B cell (primary cell): ENCODE measurements around the gene MACO1. TPM values are rescaled to one million over a fixed set of nuclear protein-coding genes. Genes with fewer than 3 reads are reported as not detected.
"Not testable (repeated sequence)": the region's sequence is repeated elsewhere in the genome, so short reads cannot be mapped to it uniquely, and the experiment has no call there.

Experiments
- ATAC-seq: fragments of 200-7000 bp; cut with Tn5 transposase; one replicate; pipeline ENCODE4 v1.10.0; 2021; ENCODE audit warnings: low read depth, mild to moderate bottlenecking, moderate number of reproducible peaks, moderate library complexity
- CTCF ChIA-PET: fragments of 350-600 bp; sonication (Branson Sonifier 250); formaldehyde crosslinking; loops from one replicate; lab custom pipeline; 2021; ENCODE audit warnings: antibody characterized with exemption, inconsistent platforms; lab: Charles Lee
- POLR2A ChIA-PET: fragments of 350-600 bp; sonication (Branson Sonifier 250); formaldehyde crosslinking; loops from one replicate; lab custom pipeline; 2021; ENCODE audit warnings: antibody characterized with exemption; lab: Charles Lee
- DNase-seq: peaks from one replicate; pipeline ENCODE4 v3.0.0; 2013
- H2AFZ ChIP-seq: 2 replicates; pipeline ENCODE4 v1.6.1; 2012; ENCODE audit warnings: mild to moderate bottlenecking, low read depth, low read length; ENCODE audit not compliant: insufficient read depth, poor library complexity, severe bottlenecking
- H3K27ac ChIP-seq, 2 donors: 1 replicate in 1 of 2; 2 replicates in 1 of 2; pipeline ENCODE4 v1.5.1; 2012 to 2013; ENCODE audit warnings: low read length in 2 of 2, mild to moderate bottlenecking in 2 of 2, moderate library complexity in 1 of 2
- H3K27me3 ChIP-seq, 4 experiments: fragments of 200-600 bp in 1 of 4; sonication (generic) in 1 of 4; replicated peaks in 1 of 4; 1 replicate in 2 of 4; 2 replicates in 2 of 4; pipeline versions ENCODE4 v1.6.1 to v1.7.0; 2013 to 2016; ENCODE audit warnings: low read length in 3 of 4, mild to moderate bottlenecking in 2 of 4, mixed read lengths in 1 of 4, moderate library complexity in 1 of 4; ENCODE audit not compliant: insufficient read depth in 4 of 4, control insufficient read depth in 3 of 4; ENCODE audit errors: control extremely low read depth in 1 of 4
- H3K36me3 ChIP-seq, 2 experiments: replicated peaks in 1 of 2; 1 replicate in 1 of 2; 2 replicates in 1 of 2; pipeline versions ENCODE4 v1.6.1 to v1.7.1; 2013; ENCODE audit warnings: low read length in 1 of 2; ENCODE audit not compliant: insufficient read depth in 2 of 2, control insufficient read depth in 1 of 2; ENCODE audit errors: control extremely low read depth in 1 of 2, extremely low read depth in 1 of 2
- H3K4me1 ChIP-seq, 2 donors: fragments of 200-600 bp in 1 of 2; sonication (generic) in 1 of 2; 1 replicate in 1 of 2; 2 replicates in 1 of 2; pipeline versions ENCODE4 v1.5.1 to v1.6.1; 2013 to 2017; ENCODE audit warnings: low read length in 2 of 2; ENCODE audit not compliant: control insufficient read depth in 2 of 2, insufficient read depth in 2 of 2
- H3K4me2 ChIP-seq: replicated peaks from 2 replicates; pipeline ENCODE3; 2012; ENCODE audit warnings: mild to moderate bottlenecking, low read depth, low read length; ENCODE audit not compliant: poor library complexity, severe bottlenecking
- H3K4me3 ChIP-seq, 5 experiments: fragments of 200-600 bp in 1 of 5; sonication (generic) in 1 of 5; 1 replicate in 3 of 5; 2 replicates in 2 of 5; pipeline versions ENCODE4 v1.5.1 to v1.7.0; 2011 to 2016; ENCODE audit warnings: low read length in 4 of 5, mild to moderate bottlenecking in 4 of 5, low read depth in 2 of 5, control low read depth in 1 of 5, moderate library complexity in 1 of 5; ENCODE audit not compliant: insufficient read depth in 1 of 5; ENCODE audit errors: control extremely low read depth in 1 of 5, extremely low read depth in 1 of 5
- H3K79me2 ChIP-seq: fragments of 200-600 bp; sonication (generic); one replicate; pipeline ENCODE4 v1.6.0; 2016; ENCODE audit warnings: low read length; ENCODE audit not compliant: control insufficient read depth, insufficient read depth
- H3K9ac ChIP-seq: fragments of 200-600 bp; sonication (generic); 2 replicates; pipeline ENCODE4 v1.6.1; 2017; ENCODE audit warnings: mild to moderate bottlenecking, low read length, moderate library complexity
- H3K9me3 ChIP-seq, 3 donors: one replicate each; pipeline versions ENCODE4 v1.6.1 to v1.7.1; 2013; ENCODE audit warnings: low read length in 2 of 3; ENCODE audit not compliant: control insufficient read depth in 2 of 3, insufficient read depth in 1 of 3; ENCODE audit errors: control extremely low read depth in 1 of 3
- H4K20me1 ChIP-seq: 2 replicates; pipeline ENCODE4 v1.6.0; 2012; ENCODE audit warnings: mild to moderate bottlenecking, low read length; ENCODE audit not compliant: insufficient read depth, control insufficient read depth, poor library complexity, severe bottlenecking
- H3K27ac Mint-ChIP-seq: one replicate; pipeline ENCODE4 v1.8.0; 2021; ENCODE audit warnings: mixed read lengths
- H3K27me3 Mint-ChIP-seq: one replicate; pipeline ENCODE4 v1.8.0; 2021; ENCODE audit warnings: mixed read lengths
- H3K4me1 Mint-ChIP-seq: one replicate; pipeline ENCODE4 v1.8.0; 2021; ENCODE audit warnings: mixed read lengths
- H3K4me3 Mint-ChIP-seq: one replicate; pipeline ENCODE4 v1.8.0; 2021; ENCODE audit warnings: mixed read lengths
- H3K9me3 Mint-ChIP-seq: one replicate; pipeline ENCODE4 v1.8.0; 2022; ENCODE audit warnings: mixed read lengths; ENCODE audit not compliant: insufficient read depth
- EZH2 ChIP-seq: IDR thresholded peaks from 2 replicates; pipeline ENCODE4 v1.6.1; 2012; ENCODE audit warnings: borderline replicate concordance, low read depth, mild to moderate bottlenecking, moderate library complexity, low read length; ENCODE audit not compliant: insufficient read depth, poor library complexity, severe bottlenecking
- WGBS: methylation state at CpG from one replicate; pipeline ENCODE4 v1.1.5; 2013; ENCODE audit warnings: missing lambda C conversion rate; ENCODE audit not compliant: insufficient coverage; 5-methylcytosine and 5-hydroxymethylcytosine counted together
- intact Hi-C: fragments of 100-400 bp; cut with micrococcal nuclease; formaldehyde crosslinking; loops from one replicate; pipeline ENCODE4 v1.10.0; 2022
- polyA plus RNA-seq: library from polyadenylated mRNA; depleted of rRNA; stranded (reverse); fragments of >200 nt; gene quantifications from 2 replicates; pipeline ENCODE4 v1.2.3, GENCODE V29; 2012
- total RNA-seq, 2 donors: library from RNA; stranded (reverse); fragments of 120-200 nt in 1 of 2; gene quantifications; 1 replicate in 1 of 2; 2 replicates in 1 of 2; pipeline versions ENCODE4 v1.2.3 to v1.2.4, GENCODE V29; 2013 to 2022
- TF ChIP-seq, protein P1 (sequence below): fragments of 200-600 bp; IDR thresholded peaks from one replicate; pipeline ENCODE4 v1.8.0; 2022; ENCODE audit warnings: antibody characterized with exemption, mild to moderate bottlenecking

Gene MACO1
- total and polyA plus RNA-seq, 2 donors (not counting 1 experiment from before 2014, with no cell fraction given): 4.9 to 21.2 TPM

DNA sequence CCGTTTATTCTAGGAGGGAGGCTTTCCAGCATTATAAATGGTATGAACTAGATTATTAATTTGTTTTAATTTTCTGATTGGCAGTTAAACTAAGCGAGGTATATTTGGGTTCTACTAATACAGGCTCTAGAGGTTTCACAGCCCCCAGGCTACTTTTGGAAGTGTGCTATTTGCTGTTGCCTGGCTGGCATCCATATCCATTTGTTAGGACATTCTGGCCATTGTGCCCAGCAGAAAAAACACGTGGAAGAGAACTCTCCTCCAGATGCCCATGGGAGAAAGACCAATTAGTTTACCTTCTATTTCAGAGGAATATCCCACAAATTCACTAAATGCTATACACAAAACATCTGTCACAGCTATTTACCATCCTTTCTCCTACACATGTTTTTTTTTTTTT, 29.3 kb downstream of the MACO1 start:
- Mint-ChIP-seq H3K9me3 (no peaks in the 10 kb centered on the region), H3K4me3 (no peak overlapping the region), H3K4me1 (no peaks in the 10 kb centered on the region), H3K27ac (no peak overlapping the region), H3K27me3 (no peaks in the 10 kb centered on the region)
- intact Hi-C loops: no loop called here
- Histone ChIP-seq H3K27ac (no peak overlapping the region), H2AFZ (no peak overlapping the region), H3K27me3 (no peaks in the 10 kb centered on the region), H3K4me1 (no peaks in the 10 kb centered on the region), H3K79me2 (peaks cover 15% of the 10 kb centered on the region), H3K9me3 (no peaks in the 10 kb centered on the region), H3K36me3 (peaks cover 14 to 46% of the 10 kb centered on the region in 2 experiments), H3K4me2 (no peak overlapping the region), H4K20me1 (no peaks in the 10 kb centered on the region), H3K4me3 (no peak overlapping the region), H3K9ac (no peak overlapping the region)
- ChIA-PET POLR2A (no interaction called here), CTCF (interaction anchor here (0.9 kb wide), 1 partner anchor 28 kb away, joined by 4 read pairs; no protein-coding TSS in a partner anchor)
- 100% methylated on average over 2 of the region's 3 CpGs for WGBS
- ATAC-seq (no peak), DNase-seq (no peak)
- TF ChIP-seq, protein P1, sequence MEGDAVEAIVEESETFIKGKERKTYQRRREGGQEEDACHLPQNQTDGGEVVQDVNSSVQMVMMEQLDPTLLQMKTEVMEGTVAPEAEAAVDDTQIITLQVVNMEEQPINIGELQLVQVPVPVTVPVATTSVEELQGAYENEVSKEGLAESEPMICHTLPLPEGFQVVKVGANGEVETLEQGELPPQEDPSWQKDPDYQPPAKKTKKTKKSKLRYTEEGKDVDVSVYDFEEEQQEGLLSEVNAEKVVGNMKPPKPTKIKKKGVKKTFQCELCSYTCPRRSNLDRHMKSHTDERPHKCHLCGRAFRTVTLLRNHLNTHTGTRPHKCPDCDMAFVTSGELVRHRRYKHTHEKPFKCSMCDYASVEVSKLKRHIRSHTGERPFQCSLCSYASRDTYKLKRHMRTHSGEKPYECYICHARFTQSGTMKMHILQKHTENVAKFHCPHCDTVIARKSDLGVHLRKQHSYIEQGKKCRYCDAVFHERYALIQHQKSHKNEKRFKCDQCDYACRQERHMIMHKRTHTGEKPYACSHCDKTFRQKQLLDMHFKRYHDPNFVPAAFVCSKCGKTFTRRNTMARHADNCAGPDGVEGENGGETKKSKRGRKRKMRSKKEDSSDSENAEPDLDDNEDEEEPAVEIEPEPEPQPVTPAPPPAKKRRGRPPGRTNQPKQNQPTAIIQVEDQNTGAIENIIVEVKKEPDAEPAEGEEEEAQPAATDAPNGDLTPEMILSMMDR: no peak
- TF ChIP-seq EZH2: no peak

DNA sequence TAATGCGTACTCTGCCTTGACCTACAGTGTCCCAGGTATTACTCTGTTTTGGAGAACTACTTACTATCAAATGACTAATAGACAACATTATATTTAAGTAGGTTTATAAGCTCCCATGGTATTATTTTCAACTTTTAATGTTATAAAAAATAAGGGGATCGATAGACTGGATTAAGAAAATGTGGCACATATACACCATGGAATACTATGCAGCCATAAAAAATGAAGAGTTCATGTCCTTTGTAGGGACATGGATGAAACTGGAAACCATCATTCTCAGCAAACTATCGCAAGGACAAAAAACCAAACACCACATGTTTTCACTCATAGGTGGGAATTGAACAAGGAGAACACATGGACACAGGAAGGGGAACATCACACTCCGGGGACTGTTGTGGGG, 30.1 kb downstream of the MACO1 start:
- H3K27ac Mint-ChIP-seq, H3K27ac ChIP-seq, H3K4me3 ChIP-seq, intact Hi-C loops, H3K9ac ChIP-seq, H3K4me1 ChIP-seq, H3K27me3 ChIP-seq, H4K20me1 ChIP-seq, H3K4me2 ChIP-seq, H3K9me3 Mint-ChIP-seq, CTCF ChIA-PET, H3K4me3 Mint-ChIP-seq, H2AFZ ChIP-seq, ATAC-seq, POLR2A ChIA-PET, H3K9me3 ChIP-seq, DNase-seq, H3K4me1 Mint-ChIP-seq, H3K27me3 Mint-ChIP-seq: not testable (repeated sequence)
- no CpG with 5 or more reads among the region's 4 CpGs for WGBS
- H3K79me2 ChIP-seq: peaks cover 15% of the 10 kb centered on the region
- H3K36me3 ChIP-seq: peaks cover 14 to 42% of the 10 kb centered on the region in 2 experiments
